LHCN-M2 (cell line): ENCODE data around the gene RCVRN. TPM values are rescaled to one million over a fixed set of nuclear protein-coding genes. Genes with fewer than 3 reads are reported as not detected.

Source experiments
- DNase-seq: peaks from one replicate; pipeline ENCODE4 v3.0.0-alpha.2; 2012; ENCODE audit warnings: low read depth
- total RNA-seq: library from RNA; depleted of rRNA; stranded (reverse); fragments of >200 nt; gene quantifications from 2 replicates; pipeline ENCODE4 v1.2.3, GENCODE V29; 2014

Gene RCVRN
- total RNA-seq, 1 experiment from 2014 or later = not detected

GRCh38 chr17:9898812-9899211 lies 6.3 kb downstream of the RCVRN start:
- no peak for DNase-seq

GRCh38 chr17:9897372-9897968 lies 7.6 kb downstream of the RCVRN start:
- no peak for DNase-seq

DNA sequence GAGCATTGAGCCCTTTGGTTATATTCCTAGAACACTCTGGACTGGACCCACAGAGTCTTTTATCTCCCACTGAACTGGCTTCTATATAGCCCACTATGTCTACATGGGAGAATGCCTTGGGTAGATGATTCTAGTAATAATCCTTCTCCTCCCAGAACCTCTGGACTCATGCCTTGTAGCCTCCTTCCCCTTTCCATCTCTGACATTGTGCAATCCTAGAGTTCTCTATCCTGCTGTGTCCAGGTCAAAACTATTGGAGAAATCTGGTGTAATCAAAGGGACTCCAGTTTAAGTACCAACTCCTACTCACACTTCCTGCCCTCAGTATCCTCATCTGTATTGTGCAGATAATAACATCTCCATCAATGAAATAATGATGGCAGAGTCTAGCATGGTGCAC lies 9.1 kb downstream of the RCVRN start:
- no peak for DNase-seq

DNA sequence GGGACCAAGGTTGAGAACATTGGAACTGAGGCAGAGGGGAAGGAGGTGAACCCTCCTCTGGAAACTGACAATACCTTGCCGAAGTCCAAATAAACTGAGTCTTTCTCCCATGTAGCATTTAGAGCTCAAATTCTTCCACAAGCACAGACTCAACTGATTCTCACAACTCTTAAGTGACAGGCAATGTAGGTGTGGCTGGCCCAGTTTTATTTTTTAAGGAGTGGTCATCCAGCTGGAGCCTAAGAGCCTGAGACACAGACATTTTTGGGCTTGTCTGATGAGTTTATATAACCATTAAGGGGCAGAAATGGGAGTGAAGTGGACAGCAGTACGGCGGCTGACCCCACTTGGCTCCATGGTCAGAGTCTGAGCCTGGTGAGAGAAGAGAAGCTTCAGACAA lies 10.8 kb downstream of the RCVRN start:
- no peak for DNase-seq

DNA sequence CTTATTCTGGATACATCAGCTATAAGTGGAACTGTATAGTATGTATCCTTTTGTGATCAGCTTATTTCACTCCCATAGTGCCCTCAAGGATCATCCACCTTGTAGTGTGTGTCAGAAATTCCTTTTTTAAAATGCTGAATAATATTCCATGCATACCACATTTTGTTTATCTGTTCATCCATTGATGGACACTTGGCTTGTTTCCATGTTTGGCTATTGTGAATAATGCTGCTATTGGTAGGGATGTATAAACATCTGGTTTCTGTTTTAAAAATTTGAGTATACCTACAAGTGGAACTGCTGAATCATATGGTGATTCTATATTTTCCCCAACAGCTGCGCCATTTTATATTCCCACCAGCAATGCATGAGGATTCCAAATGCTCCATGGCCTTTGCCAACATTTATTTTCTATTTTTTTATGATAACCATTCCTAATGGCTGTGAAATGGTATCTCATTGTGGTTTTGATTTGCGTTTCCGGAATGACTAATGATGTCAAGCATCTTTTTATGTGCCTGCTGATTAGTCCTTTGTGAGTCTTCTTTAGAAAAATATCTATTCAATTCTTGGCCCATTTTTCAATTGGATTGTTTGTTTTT lies 11.6 kb downstream of the RCVRN start:
- DNase-seq = no peak

- no peak for DNase-seq
Measured at GRCh38 chr17:9890124-9890523, 14.9 kb downstream of the RCVRN start.

- DNase-seq = no peak
Measured at GRCh38 chr17:9887508-9887907, 17.6 kb downstream of the RCVRN start.

DNA sequence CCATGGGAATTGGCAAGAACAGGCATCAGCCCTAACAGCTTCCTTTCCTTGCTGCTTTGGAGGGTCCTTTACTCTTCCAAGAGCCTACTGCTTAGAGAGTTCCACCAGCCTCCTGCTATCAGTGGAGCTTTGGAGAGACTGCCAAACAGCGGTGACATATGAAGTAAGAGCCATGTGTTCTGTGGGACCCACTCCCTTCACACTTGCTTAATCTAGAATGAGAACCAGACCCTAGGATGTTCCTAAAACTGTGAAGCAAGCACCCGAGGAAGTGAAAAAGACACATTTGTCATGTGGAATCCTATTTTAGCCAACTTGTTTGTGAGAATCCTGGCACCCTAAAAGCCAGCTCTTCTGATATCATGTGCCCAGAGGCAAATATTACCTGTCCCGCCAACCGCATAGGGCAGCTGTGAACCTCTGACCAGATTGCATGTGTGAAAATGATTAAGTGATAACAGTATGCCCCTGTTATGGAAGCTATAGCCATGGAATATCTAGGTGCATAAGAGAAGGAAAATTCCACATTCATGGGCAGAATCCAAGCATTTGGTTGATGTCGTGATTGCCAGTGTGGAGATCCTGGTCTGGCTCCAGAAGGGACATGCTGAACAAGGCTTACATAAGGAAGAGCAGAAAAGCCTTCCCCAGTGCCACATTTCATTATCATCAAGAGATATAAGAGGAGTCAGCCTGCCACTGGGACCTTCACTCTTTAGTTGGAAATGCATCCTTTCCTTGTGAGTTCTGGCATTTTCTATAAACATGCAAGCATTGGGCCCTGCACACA lies 18.7 kb downstream of the RCVRN start:
- no peak for DNase-seq

GRCh38 chr17:9883451-9883850 lies 21.6 kb downstream of the RCVRN start:
- no peak for DNase-seq

GRCh38 chr17:9880582-9880999 lies 24.5 kb downstream of the RCVRN start:
- DNase-seq = no peak

- DNase-seq = no peak
Measured at GRCh38 chr17:9878786-9879525, 26.1 kb downstream of the RCVRN start.

- DNase-seq = no peak
Measured at GRCh38 chr17:9878356-9878755, 26.7 kb downstream of the RCVRN start.

DNA sequence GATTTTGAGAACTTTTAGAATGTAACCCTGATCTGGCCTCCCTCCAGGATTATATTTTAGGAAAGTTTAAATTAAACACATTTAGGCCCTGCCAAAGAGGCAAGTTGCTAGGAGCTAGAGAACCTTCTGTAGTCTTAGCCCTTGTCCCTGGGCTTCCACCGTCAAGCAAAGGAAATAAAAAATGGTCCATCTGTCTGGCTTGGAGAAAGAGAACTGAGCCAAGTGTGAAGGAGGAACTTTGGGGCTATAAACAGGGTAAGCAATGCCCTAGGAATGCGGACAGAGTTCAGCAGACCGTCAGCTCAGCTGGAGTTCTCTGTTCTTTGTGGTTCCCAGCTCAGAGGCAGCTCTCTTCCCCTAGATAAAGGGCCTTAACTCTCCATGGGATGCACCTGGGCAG lies 29.6 kb downstream of the RCVRN start:
- no peak for DNase-seq

GRCh38 chr17:9874722-9875121 lies 30.3 kb downstream of the RCVRN start:
- DNase-seq = no peak

DNA sequence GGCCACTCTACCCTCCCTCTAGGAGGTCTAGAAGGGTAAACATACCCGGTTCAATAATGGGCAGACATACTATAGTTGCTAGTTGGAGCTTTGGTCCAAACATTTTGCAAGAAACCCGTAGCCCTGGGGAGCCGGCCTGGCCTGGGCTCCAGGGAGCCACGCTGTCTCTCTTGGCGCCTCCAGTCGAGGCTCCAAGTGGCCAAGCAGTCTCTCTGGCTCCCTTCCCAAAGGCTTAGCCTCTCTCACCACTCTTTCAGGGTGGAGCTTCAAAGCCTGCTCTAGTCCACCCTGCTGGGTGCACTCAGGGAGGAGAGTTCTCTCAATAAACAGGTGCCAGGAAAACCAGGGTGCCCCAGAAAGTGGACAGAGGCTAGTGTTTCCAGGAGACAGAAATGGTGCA lies 32.2 kb downstream of the RCVRN start:
- DNase-seq = no peak

DNA sequence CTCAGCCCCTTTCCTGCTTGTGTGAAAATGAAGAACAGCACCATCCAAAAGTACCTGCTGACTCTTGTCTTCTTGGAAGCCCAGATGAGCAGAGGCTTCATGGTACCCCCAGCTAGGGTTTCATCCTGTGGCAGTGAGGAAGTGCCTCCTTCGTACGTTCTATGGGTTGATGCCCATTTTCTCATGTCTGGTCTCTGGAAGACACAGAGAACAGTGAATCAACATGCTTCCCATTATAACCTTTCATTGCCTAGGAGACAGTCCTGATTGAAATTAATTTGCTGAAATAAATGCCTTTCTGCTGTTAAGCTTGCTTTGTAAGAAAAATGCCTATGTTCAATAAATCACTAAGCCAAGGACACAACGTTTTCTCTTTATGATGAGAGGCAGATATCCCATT lies 36.5 kb downstream of the RCVRN start:
- DNase-seq = no peak

GRCh38 chr17:9865586-9865985 lies 39.5 kb downstream of the RCVRN start:
- no peak for DNase-seq

DNA sequence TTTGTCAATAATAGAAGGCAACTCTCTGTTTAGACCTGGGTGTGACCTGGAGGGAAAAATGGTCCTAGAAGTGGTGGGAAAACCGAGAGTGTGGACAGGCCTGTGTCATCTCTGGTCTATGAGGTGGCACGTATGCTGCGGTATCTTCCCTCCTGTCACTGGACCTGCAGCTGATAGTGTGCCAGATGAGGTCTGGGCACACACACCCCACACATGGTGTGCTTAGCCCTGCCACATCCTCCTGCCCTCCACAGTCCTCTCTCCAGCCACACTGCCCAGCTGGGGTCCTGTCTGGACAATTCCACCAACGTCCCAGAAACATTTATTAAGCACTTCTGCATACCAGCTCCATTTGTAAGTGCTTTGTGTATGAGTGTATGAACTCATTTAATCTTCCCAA lies 42.1 kb downstream of the RCVRN start:
- DNase-seq = no peak

DNA sequence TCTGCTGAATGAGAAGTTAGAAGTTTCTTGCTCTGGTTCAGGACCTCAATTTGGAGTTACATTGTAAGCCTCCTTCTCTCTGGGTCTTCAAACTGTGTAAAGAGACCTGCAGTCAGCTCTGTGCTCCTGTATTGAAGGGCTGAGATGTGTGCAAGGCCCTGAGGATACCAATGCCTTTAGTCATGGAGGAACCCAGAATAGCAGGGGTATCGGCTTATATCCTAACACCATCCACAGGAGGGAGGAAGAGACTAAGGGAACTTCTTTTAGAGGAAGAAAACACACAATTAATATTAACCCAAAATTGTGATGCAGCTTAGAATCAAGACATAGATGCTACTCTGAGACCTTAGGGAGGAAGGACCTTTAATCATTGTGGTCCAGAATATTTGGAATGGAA lies 42.9 kb downstream of the RCVRN start:
- DNase-seq = no peak

GRCh38 chr17:9860851-9861250 lies 44.2 kb downstream of the RCVRN start:
- DNase-seq = no peak

- no peak for DNase-seq
Measured at GRCh38 chr17:9859781-9860180, 45.3 kb downstream of the RCVRN start.

GRCh38 chr17:9855036-9855435 lies 50.0 kb downstream of the RCVRN start:
- DNase-seq = no peak
